K562 (cell line): ENCODE data around the gene BCO2. TPM values are rescaled to one million over a fixed set of nuclear protein-coding genes. Genes with fewer than 3 reads are reported as not detected.

Experiments
- ATAC-seq: fragments of 200-7000 bp; cut with Tn5 transposase; 3 replicates; pipeline ENCODE4 v1.9.1; 2020; ENCODE audit warnings: moderate library complexity
- BruUV-seq: library from RNA; stranded (reverse); fragments of 400-500 nt; replicated peaks from 2 replicates; lab custom pipeline; 2021; lab: Mats Ljungman, UMichigan
- CTCF ChIA-PET: fragments of 300-600 bp; formaldehyde crosslinking; extraction: SDS; loops from one replicate; lab custom pipeline; 2021; ENCODE audit warnings: low intra/inter-chr PET ratio; lab: Yijun Ruan, JAX
- POLR2A ChIA-PET: fragments of 300-600, 350-650 bp; sonication (Branson Sonifier 250); formaldehyde crosslinking; extraction: SDS; loops from one replicate; lab custom pipeline; 2021; ENCODE audit warnings: antibody characterized with exemption, inconsistent platforms; lab: Yijun Ruan, JAX
- DNase-seq, 4 experiments: peaks; one replicate each; pipeline versions ENCODE4 v3.0.0 to v3.0.0-alpha.2; 2011 to 2018; ENCODE audit warnings: low spot score in 3 of 4, mixed read lengths in 3 of 4; ENCODE audit errors: extremely low read depth in 1 of 4
- FAIRE-seq: peaks from 2 replicates; lab custom pipeline; 2011; peaks lifted over from hg19 to GRCh38; lab: Jason Lieb, UNC
- H2AFZ ChIP-seq: 2 replicates; pipeline ENCODE4 v1.6.0; 2011; ENCODE audit warnings: low read depth, low read length, control low read depth, inconsistent platforms
- H3K27ac ChIP-seq: fragments of 200-600 bp; 3 replicates; pipeline ENCODE4 v1.8.0; 2011; ENCODE audit warnings: low read depth, mild to moderate bottlenecking, control low read depth, inconsistent platforms, low read length, moderate library complexity, mixed read lengths; ENCODE audit errors: extremely low read depth
- H3K27me3 ChIP-seq, 2 experiments: fragments of 300-600 bp in 1 of 2; 2 replicates in 1 of 2; 3 replicates in 1 of 2; pipeline versions ENCODE4 v1.6.0 to v1.8.0; 2011; ENCODE audit warnings: inconsistent platforms in 2 of 2, low read length in 2 of 2, mild to moderate bottlenecking in 1 of 2, mixed read lengths in 1 of 2, moderate library complexity in 1 of 2; ENCODE audit not compliant: control insufficient read depth in 2 of 2, insufficient read depth in 2 of 2
- H3K36me3 ChIP-seq: fragments of 300-600 bp; 3 replicates; pipeline ENCODE4 v1.8.0; 2011; ENCODE audit warnings: mild to moderate bottlenecking, low read length, inconsistent platforms; ENCODE audit not compliant: control insufficient read depth, insufficient read depth
- H3K4me1 ChIP-seq, 2 experiments: fragments of 200-600 bp in 1 of 2; replicated peaks in 1 of 2; 2 replicates in 1 of 2; 3 replicates in 1 of 2; pipeline versions ENCODE4 v1.5.1 to v1.8.0; 2011; ENCODE audit warnings: inconsistent platforms in 2 of 2, low read length in 2 of 2, mild to moderate bottlenecking in 1 of 2, mixed read lengths in 1 of 2, moderate library complexity in 1 of 2; ENCODE audit not compliant: control insufficient read depth in 2 of 2, insufficient read depth in 2 of 2
- H3K4me2 ChIP-seq: 2 replicates; pipeline ENCODE4 v1.6.1; 2011; ENCODE audit warnings: low read length, control low read depth, inconsistent platforms, mixed read lengths; ENCODE audit not compliant: insufficient read depth
- H3K4me3 ChIP-seq: fragments of 200-600 bp; sonication (generic), shearing (Covaris generic); 2 replicates; pipeline ENCODE4 v1.5.1; 2016; ENCODE audit warnings: control low read depth, inconsistent platforms
- H3K79me2 ChIP-seq: fragments of 200-600 bp; 3 replicates; pipeline ENCODE4 v1.8.0; 2011; ENCODE audit warnings: low read length, inconsistent platforms; ENCODE audit not compliant: control insufficient read depth, insufficient read depth
- H3K9ac ChIP-seq, 2 experiments: 2 replicates each; pipeline versions ENCODE4 v1.6.0 to v1.6.1; 2011; ENCODE audit warnings: low read depth in 2 of 2, low read length in 2 of 2, control low read depth in 1 of 2, inconsistent platforms in 1 of 2, mild to moderate bottlenecking in 1 of 2, mixed read lengths in 1 of 2; ENCODE audit not compliant: insufficient read depth in 1 of 2
- H3K9me1 ChIP-seq: one replicate; pipeline ENCODE4 v1.6.0; 2011; ENCODE audit warnings: inconsistent platforms, mild to moderate bottlenecking, low read length, moderate library complexity; ENCODE audit not compliant: control insufficient read depth, insufficient read depth
- H3K9me3 ChIP-seq: replicated peaks from 2 replicates; pipeline ENCODE4 v1.5.1; 2011; ENCODE audit warnings: low read depth, low read length, inconsistent platforms; ENCODE audit not compliant: control insufficient read depth, insufficient read depth
- H4K20me1 ChIP-seq: replicated peaks from 2 replicates; pipeline ENCODE4 v1.6.1; 2011; ENCODE audit warnings: low read length, inconsistent platforms, mixed read lengths; ENCODE audit not compliant: control insufficient read depth, insufficient read depth
- CREM ChIP-seq: IDR thresholded peaks from 2 replicates; pipeline ENCODE4 v1.6.1; 2014; ENCODE audit warnings: antibody characterized with exemption, low read depth
- ETV5 ChIP-seq: sonication (generic); formaldehyde crosslinking; IDR thresholded peaks from 2 replicates; pipeline ENCODE4 v1.4.0; 2020; ENCODE audit warnings: low read depth, mild to moderate bottlenecking, missing genetic modification reagents
- FUS ChIP-seq: fragments of 200-400 bp; formaldehyde crosslinking; optimal IDR thresholded peaks from 2 replicates; pipeline ENCODE3; 2017; ENCODE audit warnings: low read depth, low read length
- GATA2 ChIP-seq: sonication (generic); formaldehyde crosslinking; IDR thresholded peaks from 2 replicates; pipeline ENCODE4 v1.4.0; 2020; ENCODE audit warnings: mild to moderate bottlenecking, missing genetic modification reagents
- HDAC1 ChIP-seq, 2 experiments: fragments of 450-650 bp; IDR thresholded peaks; 2 replicates each; pipeline ENCODE4 v1.6.1; 2016 to 2017; ENCODE audit warnings: inconsistent platforms in 1 of 2, mild to moderate bottlenecking in 1 of 2, moderate library complexity in 1 of 2
- POLR2AphosphoS5 ChIP-seq: IDR thresholded peaks from 2 replicates; pipeline ENCODE4 v1.6.1; 2011; ENCODE audit warnings: mild to moderate bottlenecking, low read depth, low read length, moderate library complexity; ENCODE audit not compliant: control insufficient read depth, insufficient read depth
- SETDB1 ChIP-seq: IDR thresholded peaks from one replicate; pipeline ENCODE4 v1.6.1; 2012; ENCODE audit warnings: low read length, control low read depth, inconsistent platforms
- TRIM28 ChIP-seq: fragments of 450-650 bp; IDR thresholded peaks from 2 replicates; pipeline ENCODE4 v1.6.1; 2017
- ZNF277 ChIP-seq: fragments of 250-450 bp; sonication (Bioruptor Pico); IDR thresholded peaks from 2 replicates; pipeline ENCODE4 v1.8.0; 2022; ENCODE audit warnings: inconsistent platforms, mild to moderate bottlenecking, moderate library complexity, borderline replicate concordance
- ZNF398 ChIP-seq: fragments of 250-450 bp; sonication (Bioruptor Pico); IDR thresholded peaks from 2 replicates; pipeline ENCODE4 v1.8.0; 2021; ENCODE audit warnings: moderate library complexity, mild to moderate bottlenecking, inconsistent platforms
- ZNF79 ChIP-seq: fragments of 250-450 bp; sonication (Bioruptor Pico); IDR thresholded peaks from 2 replicates; pipeline ENCODE4 v1.4.0; 2020; ENCODE audit warnings: low read depth, mild to moderate bottlenecking, moderate library complexity
- ZSCAN32 ChIP-seq: fragments of 450-650 bp; formaldehyde crosslinking; IDR thresholded peaks from 2 replicates; pipeline ENCODE4 v1.4.0; 2020; ENCODE audit warnings: mild to moderate bottlenecking, moderate library complexity
- WGBS: fragments of 100-300 bp; shearing (Covaris generic); methylation state at CpG from one replicate; pipeline ENCODE4 v1.1.6; 2016; ENCODE audit warnings: low coverage, mixed read lengths; ENCODE audit not compliant: insufficient coverage; ENCODE audit errors: missing lambda C conversion rate; 5-methylcytosine and 5-hydroxymethylcytosine counted together
- in situ Hi-C: fragments of 300-500 bp; cut with MboI; formaldehyde crosslinking; loops from 4 replicates; pipeline ENCODE4 v1.15.0; 2018; ENCODE audit warnings: inconsistent platforms, mixed read lengths
- intact Hi-C: fragments of 100-400 bp; cut with micrococcal nuclease; formaldehyde crosslinking; loops from 2 replicates; pipeline ENCODE4 v1.14.2; 2022
- polyA plus RNA-seq, 8 experiments: library from polyadenylated mRNA; depleted of rRNA in 4 of 8; stranded (reverse) in 5 of 8; unstranded in 3 of 8; fragments of >200 nt; fragmentation: Nextera tagmentation in 2 of 8; fragmentation: Illumina TruSeq in 1 of 8; extraction: Ambion mirVana in 2 of 8; extraction: Trizol in 1 of 8; gene quantifications; 2 replicates each; pipeline versions ENCODE4 v1.2.1 to v1.2.3, GENCODE V29; 2011 to 2014; ENCODE audit warnings: inconsistent platforms in 1 of 8, missing spikeins in 1 of 8
- total RNA-seq, 7 experiments: library from RNA; depleted of rRNA in 6 of 7; stranded (reverse); fragments of >200 nt in 6 of 7; fragmentation: Illumina TruSeq in 2 of 7; extraction: Trizol in 2 of 7; gene quantifications; 2 replicates each; pipeline versions ENCODE4 v1.2.1 to v1.2.3, GENCODE V29; 2011 to 2021; ENCODE audit warnings: low replicate concordance in 1 of 7

Gene BCO2
- total and polyA plus RNA-seq, 9 of the 15 experiments (the other 6 are each of a cell fraction or from before 2014, with no cell fraction given) = 0.21 to 1.0 (median 0.47) TPM; not detected in 1

GRCh38 chr11:112228706-112229105 is 53.4 kb downstream of the BCO2 start:
- 90% methylated on average over 2 of the region's 2 CpGs for WGBS
- ChIA-PET CTCF (no interaction called here), POLR2A (no interaction called here)
- no peak for DNase-seq
- in situ Hi-C loops (loop anchor here (10.0 kb wide), 2 partner anchors 326 to 624 kb away; partner anchors contain the start of gene SIK2), intact Hi-C loops (no loop called here)
- no peak overlapping the region for H3K27ac ChIP-seq
- no peaks in the 10 kb centered on the region for H4K20me1 ChIP-seq
- no peaks in the 10 kb centered on the region for H3K27me3 ChIP-seq
- BruUV-seq = no TSS peak
- H3K79me2 ChIP-seq = peaks cover 26% of the 10 kb centered on the region
- no peak for ATAC-seq
- H3K9me1 ChIP-seq = no peaks in the 10 kb centered on the region
- H2AFZ ChIP-seq = no peak overlapping the region
- peaks cover 46% of the 10 kb centered on the region for H3K36me3 ChIP-seq
- no peak overlapping the region for H3K9ac ChIP-seq
- H3K4me1 ChIP-seq = peaks cover 4 to 5% of the 10 kb centered on the region in 2 experiments; a peak in 3 of 5 replicates
- H3K4me2 ChIP-seq = no peak overlapping the region
- H3K4me3 ChIP-seq = no peak overlapping the region
- FAIRE-seq = no peak
- TF ChIP-seq HDAC1 (IDR thresholded peaks at IDR 0.05) = no peak
- no peak for TF ChIP-seq ZNF79 (CRISPR knock-in tag)
- TF ChIP-seq SETDB1 = no peak
- TF ChIP-seq ETV5 (CRISPR knock-in tag) = no peak
- TF ChIP-seq ZSCAN32 (CRISPR knock-in tag) = no peak
- TF ChIP-seq FUS = no peak
- no peak for TF ChIP-seq TRIM28
- TF ChIP-seq POLR2AphosphoS5 = no peak
- TF ChIP-seq CREM = no peak
- TF ChIP-seq ZNF277 (CRISPR knock-in tag) = no peak
- no peak for TF ChIP-seq ZNF398
- TF ChIP-seq GATA2 = no peak
- TF ChIP-seq, all 486 proteins: peak for 0
- H3K9me3 ChIP-seq = no peaks in the 10 kb centered on the region
